ENCODE measurements around the gene CFP.
A peak's percentile ranks its signal among the peaks of the same experiment; 100 is the strongest.

The CFP gene

DNA sequence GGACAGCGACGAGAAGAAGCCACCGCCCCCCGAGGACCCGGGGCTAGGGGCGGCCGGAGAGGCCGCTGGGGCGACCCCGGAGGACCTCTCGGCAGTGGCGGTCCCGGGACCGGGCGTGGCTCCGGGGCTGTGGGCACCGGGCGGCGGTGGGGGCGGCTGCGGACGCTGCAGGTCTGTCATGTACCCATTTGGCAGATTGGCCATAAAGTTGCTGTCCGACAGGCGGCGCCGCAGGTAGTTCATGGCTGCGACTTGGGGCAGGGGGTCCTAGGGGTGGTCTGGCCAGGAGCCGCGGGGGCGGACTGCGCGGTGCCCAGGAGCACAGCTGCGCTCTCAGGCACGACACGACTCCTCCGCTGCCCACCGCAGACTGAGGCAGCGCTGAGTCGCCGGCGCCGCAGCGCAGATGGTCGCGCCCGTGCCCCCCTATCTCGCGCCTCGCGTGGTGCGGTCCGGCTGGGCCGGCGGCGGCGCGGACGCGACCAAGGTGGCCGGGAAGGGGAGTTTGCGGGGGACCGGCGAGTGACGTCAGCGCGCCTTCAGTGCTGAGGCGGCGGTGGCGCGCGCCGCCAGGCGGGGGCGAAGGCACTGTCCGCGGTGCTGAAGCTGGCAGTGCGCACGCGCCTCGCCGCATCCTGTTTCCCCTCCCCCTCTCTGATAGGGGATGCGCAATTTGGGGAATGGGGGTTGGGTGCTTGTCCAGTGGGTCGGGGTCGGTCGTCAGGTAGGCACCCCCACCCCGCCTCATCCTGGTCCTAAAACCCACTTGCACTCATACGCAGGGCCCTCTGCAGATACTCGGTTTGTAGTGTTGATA lies 10.0 kb downstream of the CFP start, which contains the start of gene SYN1:
Gene SYN1 (minus strand): TSS at position 372 of the 817 bp plus-strand sequence. CDS start 129 bp downstream, at position 243.
- no peak within 1 kb of the TSS for H3K9ac ChIP-seq (ENCODE audit: low read depth, low read length)
- H3K36me3 ChIP-seq (ENCODE audit: insufficient read depth, low read length): no peaks in the 10 kb centered on the region
- peak within 1 kb of the TSS; percentile 54 for H3K4me3 ChIP-seq (ENCODE audit: low read length)
- 1% methylated on average over 64 of the region's 88 CpGs for WGBS
- H3K9me3 ChIP-seq (ENCODE audit: insufficient read depth, low read depth, low read length): no peaks in the 10 kb centered on the region
- no peak within 1 kb of the TSS for H3K27ac ChIP-seq (ENCODE audit: low read depth, low read length)
- no peaks in the 10 kb centered on the region; the same call in 1 of the 2 replicates for H3K4me1 ChIP-seq (ENCODE audit: insufficient read depth, low read length)
- H3K27me3 ChIP-seq (ENCODE audit: insufficient read depth, low read length): peaks cover 6% of the 10 kb centered on the region

DNA sequence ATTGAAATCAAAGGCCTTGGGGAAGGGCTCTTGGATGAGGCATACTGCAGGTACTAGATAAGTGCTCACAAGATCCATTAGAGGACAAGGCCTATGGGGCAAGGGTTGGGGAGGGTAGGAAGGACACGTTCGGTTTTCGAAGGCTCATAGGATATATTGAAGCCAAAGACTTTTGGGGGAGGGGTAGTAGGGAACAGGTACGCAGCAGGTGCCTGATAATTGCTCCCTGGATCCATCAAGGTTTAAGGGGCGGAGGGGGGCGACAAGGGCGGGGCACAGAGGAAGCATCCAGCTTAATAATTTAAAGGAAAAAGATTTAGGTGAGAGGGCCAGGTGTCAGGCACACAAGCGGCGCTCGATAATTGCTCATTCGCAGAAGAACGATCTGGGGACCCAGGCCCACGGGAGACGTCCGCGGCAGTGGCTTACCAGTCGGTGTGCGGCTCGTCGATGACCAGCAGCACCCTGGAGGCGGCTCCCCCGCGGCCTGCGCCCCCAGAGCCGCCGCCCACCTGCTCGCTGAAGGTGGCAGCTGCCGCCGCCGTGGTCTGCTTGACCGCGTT lies 10.7 kb downstream of the CFP start:
- Histone ChIP-seq H3K9me3 (ENCODE audit: insufficient read depth, low read depth, low read length) (no peaks in the 10 kb centered on the region), H3K36me3 (ENCODE audit: insufficient read depth, low read length) (no peaks in the 10 kb centered on the region), H3K4me3 (ENCODE audit: low read length) (peak overlapping the region; percentile 54), H3K9ac (ENCODE audit: low read depth, low read length) (no peak overlapping the region), H3K27me3 (ENCODE audit: insufficient read depth, low read length) (peaks cover 6% of the 10 kb centered on the region), H3K27ac (ENCODE audit: low read depth, low read length) (no peak overlapping the region), H3K4me1 (ENCODE audit: insufficient read depth, low read length) (no peaks in the 10 kb centered on the region; the same call in 1 of the 2 replicates)
- 35% methylated on average over 32 of the region's 32 CpGs for WGBS

DNA sequence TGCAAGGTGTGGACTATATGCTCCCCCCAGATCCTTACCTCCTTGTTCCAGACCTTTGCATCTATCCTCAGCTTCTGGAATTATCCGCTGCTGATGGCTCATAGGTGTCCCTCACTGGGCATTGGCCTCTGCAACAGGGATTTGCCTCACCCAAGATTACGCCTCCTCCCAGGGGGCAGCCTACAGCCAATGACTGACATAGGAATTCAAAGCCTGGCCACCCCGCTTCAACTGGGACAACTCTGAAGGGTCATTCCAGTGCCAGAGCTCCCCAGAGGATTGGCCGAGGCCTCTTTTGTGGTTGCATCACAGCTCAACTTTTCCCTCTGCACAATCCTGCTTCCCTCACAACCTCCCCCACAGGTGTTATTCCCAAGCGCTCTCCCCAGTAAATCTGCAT lies 15.1 kb downstream of the CFP start:
- Histone ChIP-seq H3K27me3 (ENCODE audit: insufficient read depth, low read length) (no peaks in the 10 kb centered on the region), H3K4me3 (ENCODE audit: low read length) (no peak overlapping the region), H3K36me3 (ENCODE audit: insufficient read depth, low read length) (no peaks in the 10 kb centered on the region), H3K27ac (ENCODE audit: low read depth, low read length) (no peak overlapping the region), H3K9ac (ENCODE audit: low read depth, low read length) (no peak overlapping the region), H3K4me1 (ENCODE audit: insufficient read depth, low read length) (no peaks in the 10 kb centered on the region), H3K9me3 (ENCODE audit: insufficient read depth, low read depth, low read length) (no peaks in the 10 kb centered on the region)
- 70% methylated on average over 5 of the region's 5 CpGs for WGBS

DNA sequence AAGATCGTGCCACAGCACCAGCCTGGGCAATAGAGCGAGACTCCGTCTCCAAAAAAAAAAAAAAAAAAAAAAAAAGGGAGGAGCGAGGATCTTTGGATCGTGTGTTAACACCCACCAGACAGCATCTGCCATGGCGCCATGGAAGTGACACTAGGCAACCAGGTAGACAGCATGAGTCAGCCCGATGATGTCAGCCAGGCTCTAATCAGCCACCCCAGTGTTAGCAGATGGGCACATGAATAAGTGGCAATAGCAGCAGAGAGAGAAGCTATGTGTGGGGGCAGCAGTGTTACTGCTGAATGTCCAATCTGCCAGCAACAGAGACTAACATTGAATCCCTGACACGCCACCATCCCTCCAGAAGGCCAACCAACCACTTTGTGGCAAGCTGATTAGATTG lies 16.6 kb downstream of the CFP start:
- Histone ChIP-seq H3K27me3 (ENCODE audit: insufficient read depth, low read length) (no peaks in the 10 kb centered on the region), H3K4me3 (ENCODE audit: low read length) (no peak overlapping the region)

DNA sequence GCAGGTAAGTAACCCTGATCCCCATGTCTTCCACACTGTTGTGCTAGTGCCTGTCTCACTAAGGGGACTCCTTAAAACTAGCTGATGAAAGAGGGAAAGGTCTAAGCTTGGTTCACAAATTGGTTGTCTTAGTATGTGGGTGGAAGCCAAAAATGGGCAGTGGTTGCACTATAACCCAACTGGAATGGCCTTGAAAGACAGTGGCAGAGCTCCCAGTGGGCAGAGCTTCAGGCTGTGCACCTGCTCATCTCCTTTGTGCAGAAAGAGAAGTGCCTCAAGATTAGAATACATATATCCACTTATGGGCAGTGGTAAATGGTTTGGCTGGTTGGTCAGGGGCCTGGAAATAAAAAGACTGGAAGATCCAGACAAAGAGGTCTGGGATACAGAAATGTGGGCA lies 17.3 kb downstream of the CFP start:
- Histone ChIP-seq H3K27ac (ENCODE audit: low read depth, low read length) (no peak overlapping the region), H3K27me3 (ENCODE audit: insufficient read depth, low read length) (no peaks in the 10 kb centered on the region), H3K4me3 (ENCODE audit: low read length) (no peak overlapping the region), H3K36me3 (ENCODE audit: insufficient read depth, low read length) (no peaks in the 10 kb centered on the region), H3K9me3 (ENCODE audit: insufficient read depth, low read depth, low read length) (no peaks in the 10 kb centered on the region), H3K9ac (ENCODE audit: low read depth, low read length) (no peak overlapping the region), H3K4me1 (ENCODE audit: insufficient read depth, low read length) (peaks cover 6% of the 10 kb centered on the region; the same call in 1 of the 2 replicates)

More for the DNA sequence above, 16.6 kb downstream of the CFP start:
- WGBS: 91% methylated on average over 8 of the region's 8 CpGs
- Histone ChIP-seq H3K9me3 (ENCODE audit: insufficient read depth, low read depth, low read length) (no peaks in the 10 kb centered on the region), H3K9ac (ENCODE audit: low read depth, low read length) (no peak overlapping the region), H3K27ac (ENCODE audit: low read depth, low read length) (no peak overlapping the region), H3K36me3 (ENCODE audit: insufficient read depth, low read length) (no peaks in the 10 kb centered on the region), H3K4me1 (ENCODE audit: insufficient read depth, low read length) (peaks cover 6% of the 10 kb centered on the region; the same call in 1 of the 2 replicates)

DNA sequence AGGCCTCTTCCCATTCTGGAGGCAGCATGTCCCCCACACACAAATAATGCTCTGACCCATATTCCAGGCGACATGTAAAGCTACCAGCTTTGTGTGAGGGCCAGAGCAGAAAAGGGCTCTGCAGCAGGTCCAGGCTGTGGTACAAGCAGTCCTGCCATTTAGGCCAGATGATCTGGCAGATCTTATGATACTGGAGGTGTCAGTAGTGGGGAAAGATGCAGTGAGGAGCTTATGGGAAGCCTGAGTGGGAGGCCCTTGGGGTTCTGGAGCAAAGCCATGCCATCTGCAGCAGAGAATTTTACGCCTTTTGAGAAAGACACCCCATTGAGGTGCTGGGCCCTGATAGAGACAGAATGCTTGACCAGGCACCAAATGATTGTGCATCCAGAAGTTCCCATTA lies 17.8 kb downstream of the CFP start:
- Histone ChIP-seq H3K27me3 (ENCODE audit: insufficient read depth, low read length) (no peaks in the 10 kb centered on the region), H3K9me3 (ENCODE audit: insufficient read depth, low read depth, low read length) (no peaks in the 10 kb centered on the region), H3K4me1 (ENCODE audit: insufficient read depth, low read length) (peaks cover 6% of the 10 kb centered on the region; the same call in 1 of the 2 replicates), H3K27ac (ENCODE audit: low read depth, low read length) (no peak overlapping the region), H3K36me3 (ENCODE audit: insufficient read depth, low read length) (no peaks in the 10 kb centered on the region), H3K4me3 (ENCODE audit: low read length) (no peak overlapping the region), H3K9ac (ENCODE audit: low read depth, low read length) (no peak overlapping the region)
- WGBS: 96% methylated on average over 2 of the region's 2 CpGs

DNA sequence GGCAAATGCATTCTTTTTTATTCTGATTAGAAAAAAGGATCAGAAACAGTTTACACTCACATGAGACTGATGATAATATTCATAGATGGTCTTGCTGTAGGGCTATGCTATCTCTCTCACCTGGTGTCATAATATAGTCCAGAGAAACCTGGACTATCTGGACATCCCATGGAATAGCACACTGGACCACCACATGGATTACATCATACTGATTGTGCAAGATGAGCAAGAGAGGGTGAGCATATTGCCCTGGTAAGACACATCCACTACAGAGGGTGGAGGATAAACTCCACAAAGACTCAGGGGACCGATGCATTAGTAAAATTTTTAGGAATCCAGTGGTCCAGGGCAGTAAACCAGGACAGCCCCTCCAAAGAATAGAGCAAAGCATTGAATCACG lies 18.2 kb downstream of the CFP start:
- 86% methylated on average over 1 of the region's 2 CpGs for whole genome bisulfite sequencing
- Histone ChIP-seq H3K36me3 (ENCODE audit: insufficient read depth, low read length) (no peaks in the 10 kb centered on the region), H3K4me3 (ENCODE audit: low read length) (no peak overlapping the region), H3K9me3 (ENCODE audit: insufficient read depth, low read depth, low read length) (no peaks in the 10 kb centered on the region), H3K9ac (ENCODE audit: low read depth, low read length) (no peak overlapping the region), H3K27ac (ENCODE audit: low read depth, low read length) (no peak overlapping the region), H3K27me3 (ENCODE audit: insufficient read depth, low read length) (no peaks in the 10 kb centered on the region), H3K4me1 (ENCODE audit: insufficient read depth, low read length) (peaks cover 6% of the 10 kb centered on the region; the same call in 1 of the 2 replicates)

DNA sequence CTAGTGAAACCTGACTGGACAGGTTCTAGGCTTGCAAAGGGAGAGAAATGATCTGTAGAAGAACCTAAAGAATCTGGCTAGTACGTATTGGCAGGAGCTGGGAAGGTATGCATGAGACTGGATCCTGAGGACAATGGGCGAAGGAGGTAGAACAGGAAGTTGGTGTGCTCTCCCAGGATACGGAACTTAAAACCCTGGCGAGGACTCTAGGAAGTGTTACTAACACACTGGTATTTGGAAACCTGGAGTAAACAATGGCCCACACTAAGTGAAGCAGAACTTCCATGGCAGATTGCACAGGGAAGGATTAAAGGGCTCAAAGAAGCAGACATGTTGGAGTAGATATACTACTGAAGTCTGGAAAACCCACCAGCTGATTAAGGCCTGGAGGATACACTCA lies 19.2 kb downstream of the CFP start:
- Histone ChIP-seq H3K9me3 (ENCODE audit: insufficient read depth, low read depth, low read length) (no peaks in the 10 kb centered on the region), H3K9ac (ENCODE audit: low read depth, low read length) (no peak overlapping the region), H3K27ac (ENCODE audit: low read depth, low read length) (no peak overlapping the region), H3K4me1 (ENCODE audit: insufficient read depth, low read length) (peaks cover 6% of the 10 kb centered on the region; the same call in 1 of the 2 replicates), H3K27me3 (ENCODE audit: insufficient read depth, low read length) (no peaks in the 10 kb centered on the region), H3K4me3 (ENCODE audit: low read length) (no peak overlapping the region), H3K36me3 (ENCODE audit: insufficient read depth, low read length) (no peaks in the 10 kb centered on the region)
- 90% methylated on average over 4 of the region's 4 CpGs for WGBS

DNA sequence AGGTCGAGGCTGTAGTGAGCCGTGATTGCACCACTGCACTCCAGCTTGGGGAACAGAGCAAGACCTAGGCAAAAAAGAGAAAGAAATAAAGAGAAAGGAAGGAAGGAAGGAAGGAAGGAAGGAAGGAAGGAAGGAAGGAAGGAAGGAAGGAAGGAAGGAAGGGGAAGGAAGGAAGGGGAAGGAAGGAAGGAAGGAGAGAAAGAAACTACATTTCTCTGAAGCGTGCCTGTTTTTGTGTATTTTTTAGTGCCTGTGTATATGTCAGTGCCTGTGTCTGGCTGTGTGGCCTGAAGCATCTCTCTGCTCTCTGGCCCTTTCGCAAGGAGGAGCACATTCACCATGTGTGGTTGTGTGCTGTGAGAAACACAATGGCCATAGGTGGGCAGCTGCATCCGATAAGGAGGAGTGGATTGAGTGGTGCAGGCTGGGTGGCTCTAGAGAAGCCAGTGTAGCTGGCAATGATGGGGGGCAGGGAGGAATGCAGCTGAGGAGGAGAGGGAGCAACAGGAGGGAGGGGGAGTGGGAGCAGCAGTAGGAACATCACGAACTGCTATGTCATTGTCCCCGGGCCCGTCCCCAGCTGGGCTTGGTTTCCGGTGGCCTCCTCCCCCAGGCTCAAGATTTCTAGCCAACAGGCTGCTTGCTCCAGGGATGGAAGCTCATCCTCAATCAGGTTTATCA lies 21.5 kb downstream of the CFP start:
- H3K4me3 ChIP-seq (ENCODE audit: low read length): no peak overlapping the region
- H3K9ac ChIP-seq (ENCODE audit: low read depth, low read length): 0 out of 2 replicates have a peak overlapping the region, but pooled peaks have one; percentile 49
- H3K27ac ChIP-seq (ENCODE audit: low read depth, low read length): peak overlapping the region; percentile 73; the same call in 1 of the 2 replicates
- WGBS: 39% methylated on average over 9 of the region's 9 CpGs
- no peaks in the 10 kb centered on the region for H3K27me3 ChIP-seq (ENCODE audit: insufficient read depth, low read length)
- H3K4me1 ChIP-seq (ENCODE audit: insufficient read depth, low read length): peaks cover 6% of the 10 kb centered on the region; the same call in 1 of the 2 replicates
- no peaks in the 10 kb centered on the region for H3K36me3 ChIP-seq (ENCODE audit: insufficient read depth, low read length)
- H3K9me3 ChIP-seq (ENCODE audit: insufficient read depth, low read depth, low read length): no peaks in the 10 kb centered on the region

DNA sequence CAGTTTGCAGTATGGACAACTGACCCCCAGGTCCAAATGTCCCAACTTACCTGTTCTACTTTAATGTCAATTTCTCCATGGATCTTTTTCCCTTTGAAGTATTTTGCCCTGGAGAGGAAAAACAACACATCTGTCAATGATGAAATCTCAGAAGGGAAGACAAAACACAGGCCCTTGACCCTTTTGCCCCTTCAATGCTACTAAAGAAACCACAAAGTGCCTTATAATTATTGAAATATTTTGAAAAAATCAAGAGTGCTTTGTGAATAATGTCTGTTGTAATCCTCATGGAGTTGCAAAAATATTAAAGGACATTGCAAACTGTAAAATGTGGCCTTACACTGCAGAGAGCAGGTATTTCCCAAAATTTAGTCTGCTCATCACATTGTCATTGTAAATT lies 22.6 kb downstream of the CFP start:
- Histone ChIP-seq H3K9ac (ENCODE audit: low read depth, low read length) (no peak overlapping the region), H3K9me3 (ENCODE audit: insufficient read depth, low read depth, low read length) (no peaks in the 10 kb centered on the region), H3K27ac (ENCODE audit: low read depth, low read length) (no peak overlapping the region), H3K4me3 (ENCODE audit: low read length) (no peak overlapping the region), H3K27me3 (ENCODE audit: insufficient read depth, low read length) (no peaks in the 10 kb centered on the region), H3K4me1 (ENCODE audit: insufficient read depth, low read length) (peaks cover 6% of the 10 kb centered on the region; the same call in 1 of the 2 replicates), H3K36me3 (ENCODE audit: insufficient read depth, low read length) (no peaks in the 10 kb centered on the region)

DNA sequence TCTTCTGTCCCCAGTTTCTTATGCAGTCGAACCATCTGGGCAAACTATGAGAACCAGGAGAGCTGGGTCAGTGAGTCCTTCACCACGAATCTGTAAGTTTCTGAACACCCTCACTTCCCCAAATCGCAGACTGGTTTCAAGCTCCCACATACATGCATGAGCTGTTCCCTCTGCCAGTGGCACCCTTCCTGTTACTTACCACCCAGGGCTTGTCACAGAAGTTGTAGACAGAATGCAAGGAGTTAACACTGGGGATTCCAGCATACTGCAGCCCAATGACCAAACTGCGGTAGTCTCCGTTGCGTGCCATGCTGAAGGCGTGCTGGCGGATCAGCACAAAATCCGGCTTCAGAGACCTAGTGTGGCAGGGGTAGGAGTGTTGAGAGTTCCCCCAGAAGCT lies 24.7 kb downstream of the CFP start:
- WGBS: 90% methylated on average over 9 of the region's 9 CpGs
- Histone ChIP-seq H3K27ac (ENCODE audit: low read depth, low read length) (no peak overlapping the region), H3K4me3 (ENCODE audit: low read length) (no peak overlapping the region), H3K36me3 (ENCODE audit: insufficient read depth, low read length) (no peaks in the 10 kb centered on the region), H3K4me1 (ENCODE audit: insufficient read depth, low read length) (peaks cover 6% of the 10 kb centered on the region; the same call in 1 of the 2 replicates), H3K9me3 (ENCODE audit: insufficient read depth, low read depth, low read length) (no peaks in the 10 kb centered on the region), H3K27me3 (ENCODE audit: insufficient read depth, low read length) (no peaks in the 10 kb centered on the region), H3K9ac (ENCODE audit: low read depth, low read length) (no peak overlapping the region)
